ENCODE results near the gene SKAP1. TPM values are rescaled to one million over a fixed set of nuclear protein-coding genes. Genes with fewer than 3 reads are reported as not detected.

SKAP1 gene
- total RNA-seq: not detected in 2 replicates

GRCh38 chr17:48429638-48430586 lies at the start of gene SKAP1:
Gene SKAP1, minus strand, starts transcription at chr17:48430214.

DNA sequence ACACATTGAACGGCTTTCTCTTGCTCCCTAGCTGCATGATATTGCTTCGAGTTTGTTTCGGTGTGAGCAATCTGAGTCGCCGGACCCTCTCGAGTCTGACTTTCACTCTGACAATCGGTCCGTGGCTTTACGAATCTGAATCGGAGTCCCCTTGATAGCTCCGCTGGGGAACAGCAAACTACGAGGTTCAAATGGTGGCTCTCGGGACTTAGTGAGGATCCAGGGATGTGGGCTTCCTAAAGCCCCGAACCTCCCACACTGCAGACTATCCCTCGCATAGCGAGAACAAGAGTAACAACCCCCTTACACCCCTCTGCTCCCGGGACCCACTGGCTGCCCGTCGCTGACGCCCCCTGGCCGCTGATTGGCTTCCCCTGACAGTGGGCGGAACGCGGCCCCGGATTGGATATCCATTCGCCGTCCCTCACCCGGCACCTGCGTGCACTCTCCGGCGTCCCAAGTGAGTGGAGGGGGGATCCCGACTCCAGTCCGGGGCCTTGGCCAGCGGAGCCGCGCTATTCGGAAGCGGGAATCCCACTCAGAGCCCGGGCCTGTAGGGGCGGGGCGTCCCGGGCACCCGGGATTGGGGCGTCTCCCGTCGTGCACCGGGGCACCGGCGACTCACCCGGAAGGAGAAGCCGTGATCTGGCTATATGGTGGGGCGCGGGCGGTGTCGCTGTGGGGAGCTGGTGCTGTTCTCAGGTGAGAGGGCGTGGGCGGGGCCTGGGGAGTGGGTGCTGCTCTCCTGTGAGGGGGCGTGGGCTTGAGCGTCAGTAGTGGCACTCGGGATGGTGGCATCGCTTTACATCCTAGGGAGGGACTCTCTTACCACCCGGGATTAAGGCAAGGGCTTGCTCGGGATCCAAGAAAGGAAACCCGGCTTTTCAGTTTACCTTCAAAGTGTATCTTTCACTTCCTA lies 322.6 kb downstream of the SKAP1 start, which contains the start of gene SNX11:
SNX11 (plus strand) TSS at position 630 of the 919 bp plus-strand sequence. CDS start 4,278 bp downstream, outside the sequence.

DNA sequence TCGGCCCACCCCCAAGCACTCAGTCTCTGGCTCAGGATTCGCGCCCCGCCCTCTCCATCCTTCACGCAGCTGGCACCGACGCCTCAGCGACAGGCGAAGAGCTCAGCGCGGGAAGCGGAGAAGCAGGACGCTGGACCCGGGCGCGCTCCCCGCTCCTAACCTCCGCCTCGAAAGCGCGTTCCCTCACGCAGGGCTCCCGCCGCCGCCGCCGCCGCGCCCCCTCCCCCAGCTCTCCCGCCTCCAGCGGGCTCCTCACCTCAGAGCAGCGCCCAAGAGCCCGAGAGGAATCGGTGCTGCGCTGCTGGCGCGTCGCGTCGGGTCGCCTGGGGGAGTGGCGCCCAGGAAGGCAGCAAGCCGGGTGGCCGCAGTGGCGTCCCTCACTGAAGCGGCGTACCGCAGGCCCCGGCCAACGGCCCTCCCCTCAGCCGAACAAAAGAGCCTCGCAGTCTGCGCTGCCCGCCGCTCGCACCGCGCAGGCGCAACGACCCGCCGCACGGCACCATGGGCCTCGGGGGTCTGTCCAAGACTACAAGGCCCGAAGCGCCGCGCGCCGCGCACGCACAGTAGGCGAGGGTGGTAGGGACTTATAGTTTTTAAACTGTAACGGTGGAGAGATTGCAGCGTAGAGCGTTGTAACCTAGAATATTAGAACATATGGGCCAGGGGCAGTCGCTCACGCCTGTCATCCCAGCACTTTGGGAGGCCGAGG lies 328.8 kb downstream of the SKAP1 start, which contains the start of gene CBX1:
CBX1 (minus strand) TSS at position 467 of the 709 bp plus-strand sequence. CDS start 24,474 bp downstream, outside the sequence.

Other genes with a start within 250 kb of the SKAP1 start
- gene HOXB1, start 100.8 kb upstream of the SKAP1 start, total RNA-seq: not detected in 2 replicates
- gene HOXB2, start 114.9 kb upstream of the SKAP1 start, total RNA-seq: 2.3 and 8.4 TPM in 2 replicates
- 1.7 and 3.3 TPM in 2 replicates for gene HOXB4, start 148.1 kb upstream of the SKAP1 start, total RNA-seq
- 3.8 and 10.2 TPM in 2 replicates for gene HOXB3, start 160.0 kb upstream of the SKAP1 start, total RNA-seq
- gene HOXB5, start 163.6 kb upstream of the SKAP1 start, total RNA-seq: 0.09 and 0.16 TPM in 2 replicates
- 1.5 and 3.2 TPM in 2 replicates for gene HOXB6, start 174.8 kb upstream of the SKAP1 start, total RNA-seq
- gene HOXB7, start 180.8 kb upstream of the SKAP1 start, total RNA-seq: 2.9 and 3.8 TPM in 2 replicates
- gene HOXB8, start 185.1 kb upstream of the SKAP1 start, total RNA-seq: under 0.01 TPM in 1 of 2 replicates, not detected in the other
- not detected in 2 replicates for gene HOXB9, start 196.1 kb upstream of the SKAP1 start, total RNA-seq

All from bronchial smooth muscle cell (primary cell).